SK-N-SH treated with all-trans-retinoic acid at 6 μM for 48 hours (cell line): ENCODE measurements around the gene NOX1.

Source experiments
- ATAC-seq: fragments of 200-7000 bp; cut with Tn5 transposase; 3 replicates; pipeline ENCODE4 v1.9.1; 2020; ENCODE audit warnings: mild to moderate bottlenecking, moderate library complexity
- BACH2 ChIP-seq: fragments of 250-450 bp; sonication (Bioruptor Pico); IDR thresholded peaks from 2 replicates; pipeline ENCODE4 v1.9.0; 2021; ENCODE audit warnings: mild to moderate bottlenecking, borderline replicate concordance
- CREB5 ChIP-seq: fragments of 250-450 bp; sonication (Bioruptor Pico); IDR thresholded peaks from 2 replicates; pipeline ENCODE4 v1.5.1; 2020; ENCODE audit warnings: low read depth, mild to moderate bottlenecking, moderate library complexity
- CSDC2 ChIP-seq: fragments of 250-450 bp; sonication (Bioruptor Pico); IDR thresholded peaks from 2 replicates; pipeline ENCODE4 v1.5.0; 2020; ENCODE audit warnings: mild to moderate bottlenecking, moderate library complexity
- GLIS3 ChIP-seq: fragments of 250-450 bp; sonication (Bioruptor Pico); IDR thresholded peaks from 2 replicates; pipeline ENCODE4 v1.5.0; 2020; ENCODE audit warnings: mild to moderate bottlenecking, moderate library complexity
- ISL1 ChIP-seq: fragments of 250-450 bp; sonication (Bioruptor Pico); IDR thresholded peaks from 2 replicates; pipeline ENCODE4 v2.1.2; 2022; ENCODE audit warnings: mild to moderate bottlenecking, moderate library complexity
- OSR1 ChIP-seq: fragments of 250-450 bp; sonication (Bioruptor Pico); IDR thresholded peaks from 2 replicates; pipeline ENCODE4 v1.8.0; 2022; ENCODE audit warnings: moderate library complexity, mild to moderate bottlenecking, inconsistent platforms
- PATZ1 ChIP-seq: fragments of 250-450 bp; sonication (Bioruptor Pico); IDR thresholded peaks from 2 replicates; pipeline ENCODE4 v1.8.0; 2020; ENCODE audit warnings: mild to moderate bottlenecking, moderate library complexity, borderline replicate concordance
- POU6F1 ChIP-seq: fragments of 250-450 bp; sonication (Bioruptor Pico); IDR thresholded peaks from 2 replicates; pipeline ENCODE4 v1.8.0; 2021; ENCODE audit warnings: low read depth, mild to moderate bottlenecking, moderate library complexity, borderline replicate concordance
- PPARA ChIP-seq: fragments of 250-450 bp; sonication (Bioruptor Pico); IDR thresholded peaks from 2 replicates; pipeline ENCODE4 v1.5.0; 2020; ENCODE audit warnings: mild to moderate bottlenecking, borderline replicate concordance
- SNAI2 ChIP-seq: fragments of 250-450 bp; sonication (Bioruptor Pico); IDR thresholded peaks from 2 replicates; pipeline ENCODE4 v1.5.0; 2020; ENCODE audit warnings: mild to moderate bottlenecking, moderate library complexity
- TCF4 ChIP-seq: fragments of 250-450 bp; sonication (Bioruptor Pico); IDR thresholded peaks from 2 replicates; pipeline ENCODE4 v1.8.0; 2021; ENCODE audit warnings: mild to moderate bottlenecking, moderate library complexity, borderline replicate concordance
- TOX ChIP-seq: fragments of 250-450 bp; sonication (Bioruptor Pico); IDR thresholded peaks from 2 replicates; pipeline ENCODE4 v1.8.0; 2021; ENCODE audit warnings: mild to moderate bottlenecking, moderate library complexity, borderline replicate concordance
- TSHZ2 ChIP-seq: fragments of 250-450 bp; sonication (Bioruptor Pico); IDR thresholded peaks from 2 replicates; pipeline ENCODE4 v1.5.0; 2020; ENCODE audit warnings: mild to moderate bottlenecking, moderate library complexity
- ZFP3 ChIP-seq: fragments of 250-450 bp; sonication (Bioruptor Pico); IDR thresholded peaks from 2 replicates; pipeline ENCODE4 v1.5.0; 2020; ENCODE audit warnings: mild to moderate bottlenecking, moderate library complexity
- ZFP30 ChIP-seq: fragments of 450-650 bp; formaldehyde crosslinking; IDR thresholded peaks from 2 replicates; pipeline ENCODE4 v1.5.0; 2022; ENCODE audit warnings: mild to moderate bottlenecking, moderate library complexity
- ZNF565 ChIP-seq: fragments of 450-650 bp; formaldehyde crosslinking; conservative IDR thresholded peaks from 2 replicates; pipeline ENCODE4 v1.5.0; 2020; ENCODE audit warnings: low read depth, mild to moderate bottlenecking, moderate library complexity
- ZNF70 ChIP-seq: fragments of 450-650 bp; formaldehyde crosslinking; IDR thresholded peaks from 2 replicates; pipeline ENCODE4 v1.5.0; 2020; ENCODE audit warnings: mild to moderate bottlenecking, moderate library complexity
- ZNF8 ChIP-seq: fragments of 450-650 bp; formaldehyde crosslinking; IDR thresholded peaks from 2 replicates; pipeline ENCODE4 v1.5.0; 2020; ENCODE audit warnings: mild to moderate bottlenecking, moderate library complexity

Gene NOX1

GRCh38 chrX:100895365-100896075, 21.4 kb upstream of the NOX1 start (continued):
- TF ChIP-seq PATZ1 (CRISPR knock-in tag), result no peak
- no peak for TF ChIP-seq BACH2 (CRISPR knock-in tag)
- TF ChIP-seq SNAI2, result no peak
- no peak for TF ChIP-seq POU6F1 (CRISPR knock-in tag)
- TF ChIP-seq GLIS3 (CRISPR knock-in tag), result no peak
- no peak for TF ChIP-seq ZNF565 (CRISPR knock-in tag)
- TF ChIP-seq OSR1 (CRISPR knock-in tag), result no peak

- TF ChIP-seq TSHZ2 (CRISPR knock-in tag), result no peak
- TF ChIP-seq POU6F1 (CRISPR knock-in tag), result no peak
- TF ChIP-seq PPARA (CRISPR knock-in tag), result no peak
- no peak for TF ChIP-seq CREB5
- TF ChIP-seq ZNF70 (CRISPR knock-in tag), result no peak
- no peak for TF ChIP-seq OSR1 (CRISPR knock-in tag)
- TF ChIP-seq ZNF8 (CRISPR knock-in tag), result no peak
- no peak for TF ChIP-seq TOX
- TF ChIP-seq ZFP30 (CRISPR knock-in tag), result no peak
- TF ChIP-seq ZFP3 (CRISPR knock-in tag), result no peak
- no peak for TF ChIP-seq ZNF565 (CRISPR knock-in tag)
- TF ChIP-seq PATZ1 (CRISPR knock-in tag), result no peak
- no peak for TF ChIP-seq SNAI2
- ATAC-seq, result no peak
Observed at GRCh38 chrX:100883654-100884053, 9.5 kb upstream of the NOX1 start.

- TF ChIP-seq BACH2 (CRISPR knock-in tag) (no peak), CREB5 (no peak), CSDC2 (CRISPR knock-in tag) (no peak), OSR1 (CRISPR knock-in tag) (no peak), TOX (no peak), TCF4 (CRISPR knock-in tag) (no peak), ZNF70 (CRISPR knock-in tag) (no peak), PPARA (CRISPR knock-in tag) (no peak), ISL1 (CRISPR knock-in tag) (no peak)
- no peak for ATAC-seq
Observed at GRCh38 chrX:100880368-100880767, 6.2 kb upstream of the NOX1 start.
